Mucosa of rectum (tissue), 2 donors: ENCODE measurements around the gene NDUFB4.

Experiments
- H3K27ac ChIP-seq, 2 donors: one replicate each; pipeline ENCODE4 v1.7.0; 2013; ENCODE audit warnings: inconsistent platforms in 2 of 2, low read depth in 2 of 2, low read length in 2 of 2
- H3K27me3 ChIP-seq, 2 donors: one replicate each; pipeline ENCODE4 v1.7.0; 2013; ENCODE audit warnings: low read length in 2 of 2; ENCODE audit not compliant: control insufficient read depth in 2 of 2, insufficient read depth in 2 of 2
- H3K36me3 ChIP-seq, 2 donors: one replicate each; pipeline ENCODE4 v1.7.0; 2013; ENCODE audit warnings: low read length in 2 of 2; ENCODE audit not compliant: control insufficient read depth in 2 of 2, insufficient read depth in 2 of 2
- H3K4me1 ChIP-seq, 2 donors: one replicate each; pipeline ENCODE4 v1.7.0; 2013; ENCODE audit warnings: low read length in 2 of 2, mild to moderate bottlenecking in 1 of 2; ENCODE audit not compliant: control insufficient read depth in 2 of 2, insufficient read depth in 2 of 2
- H3K4me3 ChIP-seq, 2 donors: one replicate each; pipeline ENCODE4 v1.7.0; 2013; ENCODE audit warnings: low read length in 2 of 2
- H3K9ac ChIP-seq, 2 donors: one replicate each; pipeline ENCODE4 v1.7.0; 2013; ENCODE audit warnings: low read length in 2 of 2, low read depth in 1 of 2, mild to moderate bottlenecking in 1 of 2
- H3K9me3 ChIP-seq, 2 donors: one replicate each; pipeline ENCODE4 v1.7.0; 2013; ENCODE audit warnings: low read length in 2 of 2; ENCODE audit not compliant: control insufficient read depth in 2 of 2
- donor health status: healthy.
- donor health status: Normal muscosa, but diverticular disease.

NDUFB4 gene

DNA sequence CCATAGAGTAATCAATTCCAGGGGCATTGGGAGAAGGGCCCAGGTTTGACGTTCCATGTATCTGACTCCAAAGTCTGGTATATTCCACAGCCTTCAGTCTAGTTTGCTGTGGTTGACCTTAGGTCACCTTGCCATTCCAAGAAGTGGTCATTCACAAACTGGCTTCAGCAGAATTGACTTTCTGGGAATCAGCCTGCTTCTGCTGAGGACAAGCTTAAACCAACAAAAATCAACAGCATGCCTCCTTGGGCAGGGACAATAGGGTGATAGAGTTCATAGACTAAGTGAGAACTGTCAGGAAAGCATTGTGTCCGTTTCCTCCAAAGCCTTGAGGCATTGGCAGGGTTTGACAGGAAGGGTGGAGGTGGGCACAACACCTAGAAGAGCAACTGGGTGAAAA lies 24.1 kb upstream of the NDUFB4 start:
- H3K36me3 ChIP-seq, result no peaks in the 10 kb centered on the region
- H3K27ac ChIP-seq, result no peak overlapping the region
- no peaks in the 10 kb centered on the region for H3K27me3 ChIP-seq
- H3K9me3 ChIP-seq, result no peaks in the 10 kb centered on the region
- H3K4me1 ChIP-seq, result peaks cover 0 to 2% of the 10 kb centered on the region in 2 donors
- H3K4me3 ChIP-seq, result no peak overlapping the region
- H3K9ac ChIP-seq, result no peak overlapping the region

DNA sequence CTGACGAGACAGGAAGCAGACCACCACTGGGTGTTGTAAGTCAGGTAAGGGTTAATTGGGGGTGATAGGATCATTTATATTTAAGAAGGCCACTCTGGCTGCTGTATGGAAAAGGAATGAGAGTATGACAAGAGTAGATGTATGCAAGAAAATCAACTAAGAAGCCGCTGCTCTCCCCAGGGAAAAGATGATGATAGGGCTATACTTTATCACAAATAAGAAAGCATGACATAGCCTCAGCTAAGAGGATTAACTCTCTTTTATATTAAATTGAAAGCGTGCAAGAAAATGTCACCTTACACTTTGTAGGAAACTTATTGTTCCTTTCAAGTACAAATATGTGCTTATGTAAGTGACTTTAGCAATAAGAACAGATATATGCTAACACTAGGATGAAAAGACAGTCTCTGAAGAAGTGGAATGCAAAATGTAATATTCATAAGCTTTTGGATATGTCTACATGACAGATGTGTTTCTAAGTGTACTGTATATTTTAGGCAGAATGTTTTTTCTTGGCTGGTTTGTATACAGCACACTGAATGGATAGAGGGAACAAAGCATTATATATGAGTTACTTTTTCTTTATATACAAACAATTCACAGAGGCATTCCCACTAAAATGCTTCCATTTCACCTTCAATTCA lies 8.7 kb upstream of the NDUFB4 start:
- Histone ChIP-seq H3K9me3 (no peaks in the 10 kb centered on the region), H3K9ac (no peak overlapping the region), H3K27me3 (no peaks in the 10 kb centered on the region), H3K27ac (no peak overlapping the region), H3K36me3 (no peaks in the 10 kb centered on the region), H3K4me1 (no peaks in the 10 kb centered on the region), H3K4me3 (no peak overlapping the region)

DNA sequence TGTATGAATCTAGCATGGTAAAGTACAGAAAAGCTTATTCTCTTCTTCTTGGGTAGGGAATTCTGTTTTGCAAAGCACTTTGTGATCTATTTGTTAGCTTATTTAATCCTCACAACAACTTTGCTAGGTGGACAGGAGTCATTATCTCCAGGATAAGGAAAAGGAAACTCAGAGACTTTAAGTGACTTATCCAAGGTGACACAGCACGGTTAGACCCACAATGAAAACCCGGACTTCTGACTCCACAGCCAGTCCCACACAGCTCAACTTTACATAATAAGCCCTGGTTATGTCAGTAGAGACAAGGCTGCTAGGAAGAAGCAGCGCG lies 384 bp upstream of the NDUFB4 start:
- H3K9me3 ChIP-seq, result no peaks in the 10 kb centered on the region
- peaks cover 12 to 16% of the 10 kb centered on the region in 2 donors for H3K36me3 ChIP-seq
- H3K4me1 ChIP-seq, result peaks cover 4 to 10% of the 10 kb centered on the region in 2 donors
- peak overlapping the region; percentile 94 to 99 for H3K4me3 ChIP-seq
- H3K27me3 ChIP-seq, result no peaks in the 10 kb centered on the region
- H3K27ac ChIP-seq, result peak overlapping the region; percentile 92 to 95
- peak overlapping the region; percentile 99 for H3K9ac ChIP-seq

DNA sequence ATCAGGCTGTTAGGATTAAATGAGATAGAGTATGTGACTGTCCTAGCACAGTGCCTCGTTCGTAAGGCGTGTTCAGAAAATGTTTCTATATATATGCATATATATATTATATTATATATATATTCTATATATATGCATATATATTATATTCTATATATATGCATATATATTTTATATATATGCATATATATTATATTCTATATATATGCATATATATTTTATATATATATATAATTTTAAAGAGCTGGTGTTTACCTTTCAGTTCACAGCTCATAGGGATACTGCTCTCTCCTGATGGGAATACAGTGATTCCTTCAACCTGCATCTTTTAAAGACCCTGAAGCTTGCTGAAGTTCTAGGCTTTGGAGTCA lies 702 bp downstream of the NDUFB4 start:
- H3K4me3 ChIP-seq, result peak overlapping the region; percentile 94 to 99
- peaks cover 4 to 10% of the 10 kb centered on the region in 2 donors for H3K4me1 ChIP-seq
- H3K27ac ChIP-seq, result peak overlapping the region; percentile 92 to 95
- H3K9me3 ChIP-seq, result no peaks in the 10 kb centered on the region
- H3K27me3 ChIP-seq, result no peaks in the 10 kb centered on the region
- H3K36me3 ChIP-seq, result peaks cover 20 to 22% of the 10 kb centered on the region in 2 donors
- H3K9ac ChIP-seq, result peak overlapping the region; percentile 99

DNA sequence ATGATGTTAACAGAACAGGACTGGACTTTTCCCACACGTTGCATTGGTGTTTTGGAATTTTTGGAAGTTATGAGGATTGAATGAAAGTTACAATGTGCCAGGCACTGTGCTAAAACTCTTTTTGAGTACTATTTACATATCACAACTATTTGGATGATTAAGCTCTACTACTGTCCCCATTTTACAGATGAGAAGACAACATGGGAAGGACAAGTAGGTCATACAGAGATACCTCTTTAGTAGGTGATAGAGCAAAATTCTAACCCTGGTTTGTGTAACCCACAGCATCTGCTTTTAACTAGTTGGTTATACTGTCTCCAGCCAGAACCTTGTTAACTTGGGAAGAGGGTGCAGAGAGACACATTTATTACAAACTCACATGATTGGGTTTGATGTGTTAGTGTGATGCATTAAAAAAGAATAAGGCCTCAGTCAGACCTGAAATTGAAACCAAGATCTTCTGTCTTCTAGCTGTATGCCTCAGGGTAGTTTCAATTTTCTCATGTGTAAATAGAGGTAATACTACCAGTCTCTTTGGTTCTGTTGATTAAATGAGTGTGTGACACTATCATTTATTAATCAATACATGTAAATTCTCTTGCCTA lies 1.4 kb downstream of the NDUFB4 start:
- Histone ChIP-seq H3K4me3 (peak overlapping the region; percentile 56 to 94), H3K9me3 (no peaks in the 10 kb centered on the region), H3K4me1 (peaks cover 4 to 10% of the 10 kb centered on the region in 2 donors), H3K27ac (no peak overlapping the region), H3K27me3 (no peaks in the 10 kb centered on the region), H3K9ac (peak overlapping the region; percentile 27 to 35), H3K36me3 (peaks cover 25 to 28% of the 10 kb centered on the region in 2 donors)

DNA sequence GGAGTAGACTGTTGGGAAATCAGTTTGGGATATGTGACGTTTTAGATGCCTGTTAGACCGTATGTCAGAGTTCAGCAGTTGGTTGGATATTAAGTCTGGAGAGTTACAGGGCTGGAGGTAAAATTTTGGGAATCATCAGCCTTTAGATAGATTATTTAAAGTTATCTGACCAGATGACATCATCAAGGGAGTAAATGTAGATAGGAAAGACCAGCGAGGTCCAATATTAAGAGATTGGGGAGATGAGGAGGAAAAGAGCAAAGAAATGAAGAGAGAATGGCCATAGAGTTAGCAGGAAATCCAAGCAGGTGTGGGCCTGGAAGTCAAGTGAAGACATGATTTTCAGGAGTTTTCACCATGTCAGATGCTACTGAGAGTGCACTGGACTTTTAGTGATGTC lies 3.1 kb downstream of the NDUFB4 start:
- Histone ChIP-seq H3K27ac (no peak overlapping the region), H3K9me3 (no peaks in the 10 kb centered on the region), H3K27me3 (no peaks in the 10 kb centered on the region), H3K9ac (no peak overlapping the region), H3K4me3 (no peak overlapping the region), H3K36me3 (peaks cover 28 to 30% of the 10 kb centered on the region in 2 donors), H3K4me1 (peaks cover 4 to 10% of the 10 kb centered on the region in 2 donors)

DNA sequence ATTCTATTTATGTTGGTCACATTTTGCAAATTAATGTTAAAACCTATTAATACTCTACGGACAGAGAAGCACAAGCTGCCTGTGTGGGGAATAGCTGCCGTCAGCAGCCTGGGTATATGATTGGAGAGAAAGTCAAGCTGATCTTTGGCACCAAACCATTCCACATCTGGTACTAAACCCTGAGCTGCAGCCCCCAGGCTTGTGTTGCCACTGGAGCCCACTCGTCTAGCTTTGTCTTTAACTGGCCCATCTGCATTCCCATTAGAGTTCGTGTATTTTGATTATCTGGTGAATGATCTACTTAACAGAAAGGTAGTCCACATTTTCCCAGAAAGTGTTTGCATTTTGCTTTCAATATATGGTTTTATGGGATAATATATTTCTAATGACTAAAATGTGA lies 5.4 kb downstream of the NDUFB4 start:
- Histone ChIP-seq H3K9ac (no peak overlapping the region), H3K9me3 (no peaks in the 10 kb centered on the region), H3K27me3 (no peaks in the 10 kb centered on the region), H3K36me3 (peaks cover 28 to 30% of the 10 kb centered on the region in 2 donors), H3K4me3 (no peak overlapping the region), H3K27ac (no peak overlapping the region), H3K4me1 (peaks cover 4 to 10% of the 10 kb centered on the region in 2 donors)

DNA sequence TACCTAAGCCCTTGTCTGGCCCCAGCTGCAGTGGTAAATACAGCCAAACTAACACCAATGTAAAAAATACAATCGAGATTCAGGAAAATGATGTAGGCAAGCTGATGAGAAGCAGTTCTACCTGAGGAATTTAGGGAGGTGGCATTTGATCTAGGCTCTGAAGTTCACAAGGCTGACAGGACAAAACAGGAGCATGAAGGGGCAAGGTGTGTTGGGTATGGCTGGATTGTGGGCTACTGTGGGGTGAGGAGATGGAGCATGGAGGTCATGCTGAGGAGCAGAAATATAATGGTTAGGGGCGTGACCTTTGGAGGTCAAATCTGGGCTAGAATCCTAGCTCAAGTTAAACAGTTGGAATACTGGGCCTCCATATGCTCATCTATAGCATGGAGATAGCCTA lies 6.5 kb downstream of the NDUFB4 start:
- H3K27me3 ChIP-seq, result no peaks in the 10 kb centered on the region
- H3K9me3 ChIP-seq, result no peaks in the 10 kb centered on the region
- peaks cover 26 to 28% of the 10 kb centered on the region in 2 donors for H3K36me3 ChIP-seq
- H3K9ac ChIP-seq, result no peak overlapping the region
- peaks cover 0 to 2% of the 10 kb centered on the region in 2 donors for H3K4me1 ChIP-seq
- H3K27ac ChIP-seq, result no peak overlapping the region
- no peak overlapping the region for H3K4me3 ChIP-seq

DNA sequence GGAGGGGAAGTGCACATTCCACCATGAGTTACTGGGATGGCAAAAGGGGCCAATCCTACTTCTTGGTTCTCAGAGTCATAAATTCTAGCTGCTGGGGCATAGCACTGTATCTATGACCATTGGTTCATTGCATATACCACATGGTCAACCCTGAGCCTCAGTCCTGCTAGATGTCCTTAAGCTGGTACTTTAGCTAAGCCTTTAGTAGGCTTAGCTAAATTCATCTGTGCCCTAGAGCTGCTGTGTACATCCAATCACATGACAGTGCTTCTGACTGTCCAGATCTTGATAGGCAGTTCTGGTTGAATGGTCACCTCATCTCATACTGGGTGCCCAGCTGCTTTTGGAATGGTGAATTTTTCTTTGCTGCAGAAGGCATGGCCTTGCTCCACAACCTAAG lies 8.2 kb downstream of the NDUFB4 start:
- no peak overlapping the region for H3K9ac ChIP-seq
- no peak overlapping the region for H3K27ac ChIP-seq
- no peaks in the 10 kb centered on the region for H3K27me3 ChIP-seq
- no peaks in the 10 kb centered on the region for H3K4me1 ChIP-seq
- no peak overlapping the region for H3K4me3 ChIP-seq
- H3K36me3 ChIP-seq, result peaks cover 17% of the 10 kb centered on the region in 2 donors
- no peaks in the 10 kb centered on the region for H3K9me3 ChIP-seq

DNA sequence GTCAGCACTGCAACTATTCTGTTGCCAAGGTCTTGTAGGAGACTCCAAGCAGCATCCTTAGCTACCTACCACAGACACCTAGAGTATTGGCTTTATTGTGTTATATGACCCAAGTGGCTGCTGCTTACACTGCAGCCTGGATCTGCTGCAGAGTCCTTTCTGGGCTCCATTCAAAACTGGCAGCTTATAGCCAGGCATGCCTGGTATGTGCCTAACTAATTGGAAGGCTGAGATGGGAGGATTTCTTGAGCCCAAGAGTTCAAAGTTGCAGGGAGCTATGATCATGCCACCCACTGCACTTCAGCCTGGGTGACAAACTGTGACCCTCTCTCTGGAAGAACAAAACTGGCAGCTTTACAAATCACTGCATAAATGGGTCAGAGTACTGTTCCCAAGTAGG lies 8.6 kb downstream of the NDUFB4 start:
- no peak overlapping the region for H3K27ac ChIP-seq
- no peaks in the 10 kb centered on the region for H3K27me3 ChIP-seq
- H3K9ac ChIP-seq, result no peak overlapping the region
- H3K9me3 ChIP-seq, result no peaks in the 10 kb centered on the region
- peaks cover 16 to 17% of the 10 kb centered on the region in 2 donors for H3K36me3 ChIP-seq
- H3K4me3 ChIP-seq, result no peak overlapping the region
- no peaks in the 10 kb centered on the region for H3K4me1 ChIP-seq
